Adipocyte (in vitro differentiated cells): ENCODE measurements around the gene RALGDS.
"Not testable (repeated sequence)": the region's sequence is repeated elsewhere in the genome, so short reads cannot be mapped to it uniquely, and the experiment has no call there.

Experiments
- DNase-seq: peaks from one replicate; pipeline ENCODE4 v3.0.0-alpha.2; 2015; ENCODE audit warnings: low read depth
- H3K27me3 ChIP-seq: replicated peaks from 2 replicates; pipeline ENCODE4 v1.7.0; 2013; ENCODE audit warnings: mild to moderate bottlenecking, low read length, moderate library complexity; ENCODE audit not compliant: control insufficient read depth, insufficient read depth
- H3K36me3 ChIP-seq: 2 replicates; pipeline ENCODE4 v1.7.0; 2013; ENCODE audit warnings: low read length, mild to moderate bottlenecking, moderate library complexity; ENCODE audit not compliant: control insufficient read depth, insufficient read depth, severe bottlenecking
- H3K4me1 ChIP-seq: 2 replicates; pipeline ENCODE4 v1.7.0; 2013; ENCODE audit warnings: mild to moderate bottlenecking, low read length, moderate library complexity; ENCODE audit not compliant: control insufficient read depth, insufficient read depth
- H3K4me3 ChIP-seq: 2 replicates; pipeline ENCODE4 v1.7.0; 2013; ENCODE audit warnings: mild to moderate bottlenecking, low read length, moderate library complexity
- H3K9ac ChIP-seq: 2 replicates; pipeline ENCODE4 v1.7.0; 2013; ENCODE audit warnings: mild to moderate bottlenecking, low read length, moderate library complexity
- H3K9me3 ChIP-seq: 2 replicates; pipeline ENCODE4 v1.7.0; 2013; ENCODE audit warnings: mild to moderate bottlenecking, low read length, moderate library complexity; ENCODE audit not compliant: control insufficient read depth

Gene RALGDS

DNA sequence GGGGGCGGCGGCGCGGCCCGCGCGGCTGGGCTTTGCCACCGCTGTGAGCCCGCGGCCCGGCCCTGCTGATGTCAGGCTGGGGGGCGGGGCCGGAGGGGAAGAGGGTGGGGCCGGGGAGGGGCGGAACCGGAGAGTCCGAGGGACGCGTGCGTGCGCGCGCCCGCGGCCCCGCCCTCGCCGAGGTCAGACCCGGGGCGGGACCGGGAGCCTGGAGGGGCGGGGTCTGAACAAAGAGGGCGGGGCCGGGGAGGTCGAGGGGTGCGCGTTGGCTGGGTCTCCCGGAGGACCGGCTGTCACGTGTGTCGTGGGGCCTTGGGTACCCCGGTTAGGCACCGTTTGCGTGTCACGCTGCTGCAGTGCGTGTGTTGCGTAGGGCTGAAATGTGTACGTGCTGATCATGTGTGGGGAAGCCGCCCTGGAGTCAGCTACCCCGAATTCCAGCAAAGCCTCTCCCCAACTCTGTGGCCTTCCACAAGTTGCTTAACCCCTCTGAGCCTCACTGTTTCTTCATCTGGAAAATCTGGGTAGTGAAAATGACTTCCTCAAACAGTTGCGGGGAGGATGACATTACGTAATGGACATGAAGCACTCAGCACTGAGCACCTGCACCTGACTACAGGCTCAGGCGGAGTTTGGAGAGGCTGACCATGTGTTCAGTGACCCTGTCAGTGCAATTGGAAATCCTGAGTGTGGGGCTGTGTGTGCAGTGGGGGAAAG, at the start of gene RALGDS:
Gene RALGDS, minus strand, starts transcription at position 43 of the 717 bp plus-strand sequence. CDS start 86 bp downstream, outside the sequence.
- Histone ChIP-seq H3K9ac (peak within 1 kb of the TSS; percentile 86), H3K9me3 (no peaks in the 10 kb centered on the region), H3K4me3 (peak within 1 kb of the TSS; percentile 80), H3K4me1 (peaks cover 58% of the 10 kb centered on the region), H3K36me3 (no peaks in the 10 kb centered on the region), H3K27me3 (no peaks in the 10 kb centered on the region)
- DNase-seq, result peak; percentile 97

DNA sequence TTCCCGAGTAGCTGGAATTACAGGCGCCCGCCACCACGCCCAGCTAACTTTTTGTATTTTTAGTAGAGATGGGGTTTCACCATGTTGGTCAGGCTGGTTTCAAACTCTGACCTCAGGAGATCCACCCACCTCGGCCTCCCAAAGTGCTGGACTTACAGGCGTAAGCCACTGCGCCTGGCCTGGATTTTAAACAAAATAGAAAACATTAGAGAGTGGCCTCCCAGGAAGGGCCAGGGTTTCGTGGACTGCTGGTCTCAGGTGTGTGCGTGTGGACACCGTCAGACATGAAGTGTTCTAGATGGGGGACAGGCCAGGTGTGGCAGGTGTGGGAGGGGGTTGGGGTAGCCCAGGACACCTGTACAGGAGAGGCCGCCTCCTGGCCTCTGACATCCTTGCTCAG, 49.7 kb upstream of the RALGDS start:
- Histone ChIP-seq H3K9me3 (peaks cover 3% of the 10 kb centered on the region), H3K4me3 (no peak overlapping the region), H3K4me1 (no peaks in the 10 kb centered on the region), H3K36me3 (no peaks in the 10 kb centered on the region), H3K27me3 (peaks cover 41% of the 10 kb centered on the region), H3K9ac (no peak overlapping the region)
- no peak for DNase-seq

DNA sequence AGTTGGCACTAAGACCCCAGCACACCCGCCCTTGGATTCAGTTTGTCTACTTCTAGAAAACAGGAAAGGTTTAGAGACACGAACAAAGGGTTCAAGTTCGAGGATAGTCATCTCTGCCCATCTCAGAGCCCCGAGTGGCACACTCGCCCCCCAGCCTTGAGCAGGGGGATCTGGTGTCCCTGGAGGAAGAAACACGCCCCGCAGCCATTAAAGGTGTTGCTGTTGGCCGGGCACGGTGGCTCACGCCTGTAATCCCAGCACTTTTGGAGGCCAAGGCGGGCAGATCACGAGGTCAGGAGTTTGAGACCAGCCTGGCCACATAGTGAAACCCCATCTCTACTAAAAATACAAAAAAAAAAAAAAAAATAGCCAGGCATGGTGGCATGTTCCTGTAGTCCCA, 48.6 kb upstream of the RALGDS start:
- not testable (repeated sequence) for H3K36me3 ChIP-seq, H3K4me1 ChIP-seq, H3K9me3 ChIP-seq, H3K9ac ChIP-seq, DNase-seq, H3K4me3 ChIP-seq
- H3K27me3 ChIP-seq, result peaks cover 36% of the 10 kb centered on the region

DNA sequence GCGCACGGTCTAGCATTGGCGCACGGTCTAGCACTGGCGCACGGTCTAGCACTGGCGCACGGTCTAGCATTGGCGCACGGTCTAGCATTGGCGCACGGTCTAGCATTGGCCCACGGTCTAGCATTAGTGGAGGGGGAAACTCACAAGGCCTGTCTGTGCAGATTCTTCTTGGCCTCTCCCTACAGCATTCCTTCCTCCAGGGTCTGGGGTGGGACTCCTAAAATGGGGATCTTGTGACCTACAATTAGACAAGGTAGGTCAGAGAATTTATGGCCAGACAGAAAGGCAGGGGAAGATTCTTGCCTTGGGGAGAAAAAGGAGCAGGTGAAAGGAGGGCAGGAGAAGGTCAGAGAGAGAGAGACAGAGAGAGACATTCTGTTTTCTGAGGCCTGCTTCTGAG, 48.1 kb upstream of the RALGDS start:
- Histone ChIP-seq H3K9ac (no peak overlapping the region), H3K4me3 (no peak overlapping the region), H3K9me3 (peaks cover 3% of the 10 kb centered on the region), H3K4me1 (peaks cover under 1% of the 10 kb centered on the region), H3K36me3 (no peaks in the 10 kb centered on the region), H3K27me3 (peaks cover 37% of the 10 kb centered on the region)
- no peak for DNase-seq

DNA sequence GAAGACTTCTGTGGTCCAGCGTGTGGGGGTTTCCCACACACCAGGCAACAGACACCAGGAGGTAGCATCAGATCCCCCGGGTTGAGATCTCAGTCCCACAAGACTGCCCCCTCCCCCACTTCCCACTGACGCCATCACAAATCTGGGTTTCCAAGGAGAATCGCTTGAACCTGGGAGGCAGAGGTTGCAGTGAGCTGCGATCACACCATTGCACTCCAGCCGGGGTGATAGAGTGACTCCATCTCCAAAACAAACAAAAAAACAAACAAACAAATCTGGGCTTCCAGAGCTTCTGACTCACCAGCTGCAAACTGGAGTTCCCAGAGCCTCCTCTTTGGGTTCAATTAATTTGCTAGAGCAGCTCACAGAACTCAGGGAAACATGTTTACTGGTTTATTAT, 47.4 kb upstream of the RALGDS start:
- Histone ChIP-seq H3K36me3 (no peaks in the 10 kb centered on the region), H3K27me3 (peaks cover 34% of the 10 kb centered on the region), H3K9me3 (no peaks in the 10 kb centered on the region), H3K4me1 (peaks cover 5% of the 10 kb centered on the region), H3K9ac (no peak overlapping the region), H3K4me3 (no peak overlapping the region)
- no peak for DNase-seq

GRCh38 chr9:133167769-133168168, 46.7 kb upstream of the RALGDS start:
- Histone ChIP-seq H3K9ac (no peak overlapping the region), H3K36me3 (no peaks in the 10 kb centered on the region), H3K9me3 (no peaks in the 10 kb centered on the region), H3K4me3 (no peak overlapping the region), H3K27me3 (peaks cover 27% of the 10 kb centered on the region), H3K4me1 (peaks cover 6% of the 10 kb centered on the region)
- no peak for DNase-seq

DNA sequence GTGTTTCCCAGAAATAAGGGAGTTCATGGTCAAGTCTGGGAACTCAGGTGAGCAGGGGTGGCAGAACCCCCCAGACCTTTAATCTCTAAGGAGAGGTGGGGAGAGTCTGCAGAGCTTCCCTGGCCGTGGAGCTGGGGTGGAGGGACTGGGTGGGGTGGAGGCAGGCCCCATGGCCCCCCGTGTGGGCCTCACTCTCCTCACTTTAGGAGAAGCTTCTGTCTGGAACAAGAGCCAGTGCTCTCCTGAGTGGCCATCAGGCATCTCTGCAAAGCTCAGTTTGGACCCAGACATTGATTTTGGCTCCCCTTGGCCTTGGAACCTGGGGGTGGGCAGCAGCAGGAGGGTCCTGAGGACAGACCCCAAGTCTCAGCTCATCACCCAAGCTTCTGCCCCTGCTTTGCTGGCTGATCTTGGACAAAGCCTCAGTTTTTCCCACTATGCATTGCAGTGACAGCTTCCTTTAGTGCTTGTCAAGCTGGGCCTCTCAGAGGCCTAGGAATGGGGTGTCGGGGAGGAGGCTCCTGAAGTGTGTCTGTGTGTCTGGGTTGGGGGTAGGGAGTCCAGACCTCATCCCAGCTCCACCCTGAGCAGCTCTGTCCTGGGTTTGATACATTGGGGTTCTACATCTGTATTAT, 46.2 kb upstream of the RALGDS start:
- DNase-seq, result no peak
- peaks cover 26% of the 10 kb centered on the region for H3K27me3 ChIP-seq

DNA sequence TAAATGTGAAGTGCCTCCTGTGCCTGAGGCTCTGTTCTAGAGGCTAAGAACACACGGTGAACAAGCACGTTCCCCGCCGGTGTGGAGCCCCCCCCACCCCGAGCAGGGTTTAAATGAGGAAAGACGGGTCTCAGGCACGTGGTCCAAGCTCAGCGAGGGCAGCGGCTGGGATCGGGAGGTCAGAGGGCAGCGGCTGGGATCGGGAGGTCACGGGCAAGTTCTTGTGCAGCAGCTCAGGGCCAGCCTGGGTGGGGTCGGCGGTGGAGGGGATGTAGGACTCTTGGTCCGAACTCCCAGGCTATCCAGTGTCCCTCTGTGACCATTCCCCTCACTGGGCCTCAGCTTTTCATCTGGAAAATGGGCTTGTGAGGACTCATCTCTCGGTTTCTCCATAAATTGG, 45.4 kb upstream of the RALGDS start:
- no peaks in the 10 kb centered on the region for H3K36me3 ChIP-seq
- DNase-seq, result no peak
- no peaks in the 10 kb centered on the region for H3K9me3 ChIP-seq
- peaks cover 18% of the 10 kb centered on the region for H3K27me3 ChIP-seq
- no peak overlapping the region for H3K4me3 ChIP-seq
- no peak overlapping the region for H3K9ac ChIP-seq
- H3K4me1 ChIP-seq, result peaks cover 6% of the 10 kb centered on the region

More for the DNA sequence above, 46.2 kb upstream of the RALGDS start:
- no peak overlapping the region for H3K4me3 ChIP-seq
- H3K9ac ChIP-seq, result no peak overlapping the region
- peaks cover 6% of the 10 kb centered on the region for H3K4me1 ChIP-seq
- H3K9me3 ChIP-seq, result no peaks in the 10 kb centered on the region
- H3K36me3 ChIP-seq, result no peaks in the 10 kb centered on the region

DNA sequence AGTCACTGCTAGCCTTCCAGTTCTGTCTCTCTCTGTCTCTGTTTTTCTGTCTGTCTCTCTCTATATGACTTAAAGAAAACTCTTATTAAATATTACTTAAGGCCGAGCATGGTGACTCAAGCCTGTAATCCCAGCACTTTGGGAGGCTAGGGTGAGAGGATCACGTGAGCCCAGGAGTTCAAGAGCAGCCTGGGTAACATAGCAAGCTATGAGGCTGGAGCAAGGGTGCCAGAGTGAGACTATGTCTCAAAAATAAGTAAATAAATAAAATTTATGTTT, 44.4 kb upstream of the RALGDS start:
- H3K4me3 ChIP-seq, result no peak overlapping the region
- no peak overlapping the region for H3K9ac ChIP-seq
- peaks cover 6% of the 10 kb centered on the region for H3K4me1 ChIP-seq
- peaks cover 11% of the 10 kb centered on the region for H3K27me3 ChIP-seq
- H3K9me3 ChIP-seq, result no peaks in the 10 kb centered on the region
- H3K36me3 ChIP-seq, result no peaks in the 10 kb centered on the region
- no peak for DNase-seq

DNA sequence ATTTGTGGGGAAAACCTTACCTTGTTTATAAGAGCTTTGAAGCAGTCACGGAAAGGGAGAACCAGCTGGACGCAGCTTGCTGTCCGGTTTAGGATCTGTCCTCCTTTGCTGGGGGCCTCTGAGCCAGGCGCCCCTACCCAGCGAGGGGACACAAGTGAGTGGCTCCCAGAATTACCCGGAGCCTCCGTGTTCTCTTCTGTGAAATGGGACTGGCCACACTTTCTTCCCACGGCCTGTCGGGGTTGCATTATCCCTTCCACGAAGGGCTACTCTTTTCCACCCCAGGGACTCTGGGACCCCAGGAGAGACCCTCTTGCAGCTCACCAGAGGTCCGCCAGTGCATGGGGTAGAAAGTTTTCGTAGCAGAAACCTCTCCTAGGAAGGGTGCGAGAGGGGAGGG, 43.2 kb upstream of the RALGDS start:
- H3K9me3 ChIP-seq, result no peaks in the 10 kb centered on the region
- H3K27me3 ChIP-seq, result peaks cover 11% of the 10 kb centered on the region
- H3K9ac ChIP-seq, result peak overlapping the region; percentile 70
- peaks cover 6% of the 10 kb centered on the region for H3K4me1 ChIP-seq
- DNase-seq, result no peak
- H3K4me3 ChIP-seq, result peak overlapping the region; percentile 77
- H3K36me3 ChIP-seq, result no peaks in the 10 kb centered on the region

GRCh38 chr9:133163504-133164172, 42.6 kb upstream of the RALGDS start, which contains the start of gene GBGT1:
Gene GBGT1, minus strand, starts transcription at chr9:133163914. Its CDS starts 1,502 bp downstream, at chr9:133162412.
- peak; percentile 63 for DNase-seq
- H3K4me1 ChIP-seq, result peaks cover 6% of the 10 kb centered on the region
- H3K36me3 ChIP-seq, result no peaks in the 10 kb centered on the region
- H3K9ac ChIP-seq, result peak within 1 kb of the TSS; percentile 70
- peaks cover 11% of the 10 kb centered on the region for H3K27me3 ChIP-seq
- no peaks in the 10 kb centered on the region for H3K9me3 ChIP-seq
- H3K4me3 ChIP-seq, result peak within 1 kb of the TSS; percentile 77
